ENCODE measurements around the gene STAC2.

The STAC2 gene

GRCh38 chr17:39209317-39210092 lies 16.2 kb downstream of the STAC2 start:
- DNase-seq (ENCODE audit: low read depth): no peak

GRCh38 chr17:39208893-39209292 lies 16.9 kb downstream of the STAC2 start:
- DNase-seq (ENCODE audit: low read depth): no peak

DNA sequence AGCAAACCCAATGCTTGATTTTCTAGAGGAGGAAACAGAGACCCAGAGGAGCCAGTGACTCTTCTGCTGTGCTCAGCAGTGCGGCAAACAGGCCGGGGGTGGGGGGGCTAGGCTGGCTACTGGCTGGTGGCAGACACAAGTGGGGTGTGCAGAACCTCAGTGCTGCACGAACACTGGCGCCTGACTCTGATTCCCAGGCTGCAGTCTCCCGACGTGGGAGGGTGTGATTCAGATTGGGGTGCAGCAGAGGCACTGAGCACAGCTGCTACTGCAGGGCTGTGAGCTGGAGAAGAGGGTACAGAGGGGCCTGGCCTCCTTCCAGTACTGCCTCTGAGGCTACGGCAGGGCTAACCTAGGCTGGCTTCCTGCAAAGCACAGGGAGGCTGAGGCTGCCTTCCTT lies 17.6 kb downstream of the STAC2 start:
- DNase-seq (ENCODE audit: low read depth): no peak

DNA sequence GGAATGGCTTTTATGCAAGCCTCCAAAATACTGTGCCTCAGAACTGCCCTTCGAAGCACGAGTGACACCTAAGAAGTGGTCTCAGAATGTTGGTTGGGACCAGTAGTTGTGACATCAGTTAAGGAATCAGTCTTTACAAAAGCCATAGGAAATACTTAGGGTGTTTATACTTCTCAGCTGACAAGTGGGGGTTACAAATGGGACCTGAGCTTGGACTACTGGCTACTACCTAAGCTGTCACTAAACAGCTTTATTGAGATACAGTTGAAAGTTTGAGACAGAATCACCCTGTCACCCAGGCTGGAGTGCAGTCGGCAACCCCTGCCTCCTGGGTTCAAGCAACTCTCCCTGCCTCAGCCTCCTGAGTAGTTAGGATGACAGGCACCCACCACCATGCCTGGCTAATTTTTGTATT lies 20.6 kb downstream of the STAC2 start:
- DNase-seq (ENCODE audit: low read depth): no peak

DNA sequence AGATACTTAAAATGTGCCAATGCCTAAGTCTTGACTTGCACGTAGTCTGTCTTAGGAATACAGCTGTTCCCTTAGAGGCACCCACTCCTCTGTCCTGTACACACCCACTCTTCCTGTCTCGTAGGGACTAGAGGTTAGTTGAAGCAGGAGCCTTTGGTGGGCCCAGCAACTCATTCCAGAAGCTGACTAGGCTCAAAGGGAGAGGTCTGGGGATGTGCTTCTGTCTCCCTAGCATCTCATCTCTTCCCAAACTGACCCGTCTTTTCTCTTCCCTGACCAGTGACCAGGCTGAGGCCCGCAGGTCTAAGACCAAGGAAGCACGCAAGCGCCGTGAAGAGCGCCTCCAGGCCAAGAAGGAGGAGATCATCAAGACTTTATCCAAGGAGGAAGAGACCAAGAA lies 21.5 kb downstream of the STAC2 start:
- no peak for DNase-seq (ENCODE audit: low read depth)

DNA sequence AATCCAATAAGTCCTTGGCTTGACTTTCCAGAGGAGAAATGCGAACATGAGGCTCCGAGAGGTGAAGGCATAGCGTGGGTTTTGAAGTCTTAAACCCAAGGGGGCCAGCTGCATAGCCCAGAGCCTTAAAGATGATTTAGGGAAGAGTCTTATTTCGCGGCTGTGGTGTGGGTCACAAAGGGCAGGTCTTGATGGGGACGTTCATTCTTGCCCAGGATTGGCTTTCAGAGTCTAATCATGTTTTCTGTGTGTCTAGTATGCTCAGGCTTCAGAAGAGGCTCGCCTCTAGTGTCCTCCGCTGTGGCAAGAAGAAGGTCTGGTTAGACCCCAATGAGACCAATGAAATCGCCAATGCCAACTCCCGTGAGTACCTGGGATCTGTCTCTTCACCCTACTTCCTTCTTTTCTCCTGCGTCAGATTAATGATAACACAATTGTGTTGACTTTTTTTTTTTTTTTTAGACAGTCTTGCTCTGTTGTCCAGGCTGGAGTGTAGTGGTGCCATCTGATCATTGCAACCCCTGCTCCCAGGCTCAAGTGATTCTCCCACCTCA lies 24.7 kb downstream of the STAC2 start:
- no peak for DNase-seq (ENCODE audit: low read depth)

- DNase-seq (ENCODE audit: low read depth): peak; percentile 66
Measured at GRCh38 chr17:39200070-39200879, 25.5 kb downstream of the STAC2 start, which contains the start of gene RPL19. RPL19 (plus strand) TSS chr17:39200283; CDS start chr17:39200345, 62 bp downstream.

DNA sequence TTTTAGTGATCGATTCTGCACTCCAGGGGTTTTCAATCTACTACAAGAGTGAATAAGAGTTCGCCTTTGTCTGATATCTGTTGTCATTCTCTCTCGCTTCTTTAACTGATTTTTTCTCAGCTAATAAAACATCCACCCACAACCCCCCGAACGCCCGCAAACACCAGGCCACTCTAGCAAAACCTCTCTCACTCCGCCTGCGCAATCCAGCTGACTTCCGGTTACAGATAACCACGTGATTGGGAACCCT lies 26.0 kb downstream of the STAC2 start:
- peak; percentile 96 for DNase-seq (ENCODE audit: low read depth)

GRCh38 chr17:39198186-39198566 lies 27.6 kb downstream of the STAC2 start:
- DNase-seq (ENCODE audit: low read depth): no peak

GRCh38 chr17:39197380-39198185 lies 28.2 kb downstream of the STAC2 start, which contains the start of gene CACNB1:
CACNB1 (minus strand) TSS chr17:39197669; CDS start chr17:39197495, 174 bp downstream.
- peak; percentile 45 for DNase-seq (ENCODE audit: low read depth)

GRCh38 chr17:39196808-39197291 lies 28.9 kb downstream of the STAC2 start:
- no peak for DNase-seq (ENCODE audit: low read depth)

- DNase-seq (ENCODE audit: low read depth): no peak
Measured at GRCh38 chr17:39196241-39196807, 29.4 kb downstream of the STAC2 start.

- no peak for DNase-seq (ENCODE audit: low read depth)
Measured at GRCh38 chr17:39195568-39196160, 30.1 kb downstream of the STAC2 start.

GRCh38 chr17:39194985-39195524 lies 30.7 kb downstream of the STAC2 start:
- no peak for DNase-seq (ENCODE audit: low read depth)

DNA sequence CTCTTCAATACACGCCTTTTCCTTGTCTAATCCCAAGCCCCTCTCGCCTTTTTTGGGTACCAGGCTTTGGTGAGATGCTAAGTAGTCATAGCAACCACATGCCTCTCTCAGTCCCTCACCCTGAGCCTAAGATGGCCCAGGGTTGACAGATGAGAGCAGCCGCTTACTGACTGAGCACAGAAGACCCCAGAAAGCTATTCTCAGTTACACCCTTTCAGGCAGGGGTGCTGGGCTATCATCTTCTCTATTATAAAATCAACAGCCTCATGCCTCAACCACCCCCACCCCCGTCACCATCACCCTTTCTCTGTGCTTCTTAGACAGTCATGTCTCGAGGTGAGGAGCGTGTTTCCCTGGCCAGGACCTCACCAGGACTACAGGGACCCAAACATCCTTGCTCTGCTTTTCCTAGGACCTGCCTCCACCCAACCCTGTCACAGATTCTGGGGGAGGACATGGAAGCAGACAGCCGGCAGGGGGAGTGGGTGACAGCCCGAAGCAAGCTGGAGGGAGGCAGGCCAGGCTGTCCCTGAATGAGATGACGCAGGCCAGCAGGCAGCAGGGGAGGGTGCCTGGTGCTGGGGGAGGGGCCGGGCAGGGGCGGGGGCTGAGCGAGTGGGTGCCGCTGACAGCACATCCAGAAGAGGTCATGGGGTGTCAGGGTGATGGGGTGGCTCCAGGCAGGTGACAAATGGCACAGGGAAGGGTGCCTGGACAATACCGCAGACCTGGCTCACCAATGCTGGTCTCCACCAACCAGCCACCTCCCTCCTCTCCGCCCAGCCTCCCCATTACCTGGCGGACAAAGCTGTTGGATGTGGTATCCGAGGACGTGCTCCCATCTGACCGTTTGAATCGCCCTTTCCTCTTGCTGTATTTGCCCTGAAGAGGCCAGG lies 31.4 kb downstream of the STAC2 start:
- DNase-seq (ENCODE audit: low read depth): no peak

- DNase-seq (ENCODE audit: low read depth): no peak
Measured at GRCh38 chr17:39193346-39193745, 32.4 kb downstream of the STAC2 start.

DNA sequence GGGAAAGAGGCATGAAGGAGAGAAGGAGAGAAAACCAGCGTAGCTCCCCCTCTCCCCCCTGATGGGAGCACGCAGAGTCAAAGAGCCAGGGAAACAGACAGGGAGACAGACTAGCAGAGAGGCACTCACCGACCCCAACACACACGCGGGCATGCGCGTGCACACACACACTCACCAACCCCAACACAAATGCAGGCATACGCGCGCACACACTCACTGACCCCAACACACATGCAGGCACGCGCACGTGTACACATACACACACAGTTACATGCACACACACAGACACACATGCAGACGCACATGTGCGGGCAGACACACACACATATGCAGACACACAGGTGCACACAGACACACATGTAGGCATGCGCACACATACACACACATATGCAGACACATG lies 32.8 kb downstream of the STAC2 start:
- no peak for DNase-seq (ENCODE audit: low read depth)

DNA sequence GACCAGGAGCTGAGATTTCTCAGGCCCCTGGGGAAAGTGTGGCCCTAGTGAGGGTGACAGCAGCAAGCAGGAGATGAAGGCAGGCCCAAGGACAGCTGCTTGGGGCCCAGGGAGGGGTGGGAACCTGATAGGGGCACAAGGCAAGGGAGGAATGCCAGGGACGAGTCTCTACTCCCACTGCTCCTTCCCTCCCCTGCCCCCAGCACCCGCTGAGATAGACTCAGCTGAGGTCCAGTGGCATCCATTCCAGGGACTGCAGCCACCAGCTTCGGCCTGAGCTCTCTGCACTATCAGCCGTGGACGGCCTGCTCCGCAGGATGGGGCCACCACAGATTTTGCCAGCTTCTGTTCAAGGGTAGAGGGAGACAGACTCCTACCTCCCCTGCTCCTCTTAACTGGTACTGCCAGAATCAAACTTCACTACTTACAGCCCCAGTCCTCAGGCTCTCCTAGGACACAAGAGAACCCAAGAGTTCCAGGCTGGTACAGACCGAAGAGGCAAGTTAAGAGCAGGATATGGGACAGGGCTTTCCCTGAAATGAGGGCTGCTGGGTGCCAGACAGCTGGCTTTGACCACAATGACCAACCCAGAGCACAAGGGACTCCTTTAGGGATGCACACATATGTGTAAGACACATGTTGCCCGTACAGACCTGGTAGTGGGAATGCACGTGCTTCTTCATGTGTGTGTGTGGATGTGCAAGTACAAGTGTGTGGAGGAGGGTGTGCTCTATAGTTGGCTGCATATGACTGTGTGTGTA lies 33.8 kb downstream of the STAC2 start:
- DNase-seq (ENCODE audit: low read depth): no peak

GRCh38 chr17:39187152-39187830 lies 38.5 kb downstream of the STAC2 start:
- DNase-seq (ENCODE audit: low read depth): no peak
